Measurements from ENCODE around the gene MCHR1.

Gene MCHR1

DNA sequence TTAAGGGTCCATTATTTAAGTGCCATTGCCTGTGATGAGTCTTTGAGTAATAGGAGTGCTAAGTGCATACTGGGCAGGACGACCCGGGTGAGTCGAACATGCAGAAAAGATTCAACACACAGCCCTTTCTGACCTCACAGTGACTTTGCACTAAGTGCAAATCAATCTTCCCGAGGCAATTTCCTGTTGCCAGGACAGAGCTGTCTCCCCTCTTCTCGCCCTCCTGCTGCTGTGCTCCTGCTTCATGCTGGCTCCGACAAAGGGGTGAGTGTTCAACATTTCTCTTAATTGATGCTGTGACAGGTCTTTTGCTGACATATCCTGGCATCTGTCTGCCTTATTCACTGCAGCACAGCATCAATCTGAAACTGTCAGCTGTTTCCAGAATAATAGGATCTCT, 42.0 kb downstream of the MCHR1 start:
- no peak overlapping the region for H3K27ac ChIP-seq (ENCODE audit: insufficient read depth in 1 of 2, low read depth in 1 of 2, low read length in 2 of 2, poor library complexity in 1 of 2, severe bottlenecking in 2 of 2)
- DNase-seq, result peak; percentile 43 to 88 (median 76)
- POLR2A ChIA-PET, result interaction anchor here (0.7 kb wide), 1 partner anchor 10 kb away, joined by 4 read pairs; no protein-coding TSS in a partner anchor
- CTCF ChIA-PET, result interaction anchor here (1.4 to 3.0 kb wide), 3 partner anchors 10 to 38 kb away, joined by 3 to 11 read pairs (median 10); no protein-coding TSS in a partner anchor
- WGBS (ENCODE audit: insufficient coverage), result 0% methylated on average over 6 of the region's 6 CpGs
- peaks cover 4 to 10% (median 8%) of the 10 kb centered on the region in 4 experiments for H3K4me1 ChIP-seq (ENCODE audit: control extremely low read depth in 1 of 4, control insufficient read depth in 4 of 4, insufficient read depth in 4 of 4, low read length in 3 of 4)
- H3K9me3 ChIP-seq (ENCODE audit: control extremely low read depth in 1 of 5, control insufficient read depth in 4 of 5, insufficient read depth in 2 of 5, low read depth in 1 of 5, low read length in 4 of 5), result no peaks in the 10 kb centered on the region
- H3K36me3 ChIP-seq (ENCODE audit: control insufficient read depth in 4 of 4, insufficient read depth in 4 of 4, low read length in 3 of 4), result no peaks in the 10 kb centered on the region
- H3K27me3 ChIP-seq (replicated peaks in 2 of 5; ENCODE audit: control insufficient read depth in 4 of 5, insufficient read depth in 5 of 5, low read length in 4 of 5), result no peaks in the 10 kb centered on the region
- H3K4me3 ChIP-seq (ENCODE audit: control insufficient read depth in 1 of 7, extremely low read depth in 1 of 7, insufficient read depth in 4 of 7, low read depth in 2 of 7, low read length in 6 of 7), result peak overlapping the region in 1 of 7 experiments; percentile 7

DNA sequence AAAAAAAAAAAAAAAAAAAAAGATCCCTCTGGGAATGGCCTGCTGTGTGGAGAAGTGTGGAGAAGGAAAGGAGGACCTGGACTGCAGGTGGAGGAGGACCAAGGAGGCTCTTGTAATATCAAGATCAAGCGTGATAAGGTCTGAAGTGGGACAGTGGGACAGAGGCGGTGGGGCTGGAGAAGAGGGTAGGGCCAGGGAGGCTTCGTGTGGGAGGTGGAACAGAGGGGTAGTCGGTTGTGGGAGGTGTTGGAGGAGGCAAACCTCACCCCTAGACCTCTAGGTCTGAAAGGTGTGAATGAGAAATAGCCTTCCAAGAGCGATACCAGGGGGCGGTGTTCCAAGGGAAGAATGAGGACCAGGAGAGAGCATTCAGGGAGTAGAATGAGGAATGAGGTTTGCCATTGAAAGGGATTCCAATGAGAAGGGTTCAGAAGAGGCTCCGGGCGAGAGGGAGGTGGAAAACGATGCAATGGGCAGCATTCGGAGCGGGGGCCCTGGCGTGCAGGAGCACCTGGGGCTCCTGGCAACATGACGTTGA, 44.2 kb downstream of the MCHR1 start:
- H3K9me3 ChIP-seq (ENCODE audit: control extremely low read depth in 1 of 5, control insufficient read depth in 4 of 5, insufficient read depth in 2 of 5, low read depth in 1 of 5, low read length in 4 of 5), result no peaks in the 10 kb centered on the region
- ChIA-PET CTCF (interaction anchor here (1.0 to 1.1 kb wide), 2 partner anchors 8 to 36 kb away, joined by 3 read pairs; no protein-coding TSS in a partner anchor), POLR2A (no interaction called here)
- no peak overlapping the region for H3K4me3 ChIP-seq (ENCODE audit: control insufficient read depth in 1 of 7, extremely low read depth in 1 of 7, insufficient read depth in 4 of 7, low read depth in 2 of 7, low read length in 6 of 7)
- H3K27ac ChIP-seq (ENCODE audit: insufficient read depth in 1 of 2, low read depth in 1 of 2, low read length in 2 of 2, poor library complexity in 1 of 2, severe bottlenecking in 2 of 2), result no peak overlapping the region
- peaks cover 4 to 22% (median 10%) of the 10 kb centered on the region in 4 experiments for H3K4me1 ChIP-seq (ENCODE audit: control extremely low read depth in 1 of 4, control insufficient read depth in 4 of 4, insufficient read depth in 4 of 4, low read length in 3 of 4)
- no peak for DNase-seq
- H3K36me3 ChIP-seq (ENCODE audit: control insufficient read depth in 4 of 4, insufficient read depth in 4 of 4, low read length in 3 of 4), result no peaks in the 10 kb centered on the region
- H3K27me3 ChIP-seq (replicated peaks in 2 of 5; ENCODE audit: control insufficient read depth in 4 of 5, insufficient read depth in 5 of 5, low read length in 4 of 5), result no peaks in the 10 kb centered on the region
- WGBS (ENCODE audit: insufficient coverage), result 98% methylated on average over 13 of the region's 13 CpGs

DNA sequence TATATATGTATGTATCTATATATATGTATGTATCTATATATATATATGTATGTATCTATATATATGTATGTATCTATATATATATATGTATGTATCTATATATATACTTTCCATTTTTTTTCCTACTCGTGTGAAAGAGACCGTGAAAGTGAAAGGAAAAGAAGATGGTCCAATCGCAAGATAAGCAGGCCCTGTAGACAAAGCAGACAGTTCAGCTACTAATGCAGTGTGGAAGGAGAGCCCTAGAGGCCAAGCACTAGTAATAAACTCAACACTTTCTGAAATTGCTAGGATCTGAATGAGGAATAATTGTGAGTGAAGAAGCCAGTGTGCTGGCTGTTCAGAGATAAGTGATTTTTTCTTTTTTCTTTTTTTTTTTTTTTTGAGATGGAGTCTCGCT, 47.2 kb downstream of the MCHR1 start:
- DNase-seq, result peak; percentile 50 to 93 (median 86)
- ChIA-PET POLR2A (interaction anchor here (0.5 to 0.7 kb wide), 2 partner anchors 43 to 67 kb away, joined by 3 to 5 read pairs; no protein-coding TSS in a partner anchor), CTCF (interaction anchor here (0.5 to 1.1 kb wide), 2 partner anchors 20 to 43 kb away, joined by 3 read pairs; no protein-coding TSS in a partner anchor)
- Histone ChIP-seq H3K36me3 (ENCODE audit: control insufficient read depth in 4 of 4, insufficient read depth in 4 of 4, low read length in 3 of 4) (no peaks in the 10 kb centered on the region), H3K4me1 (ENCODE audit: control extremely low read depth in 1 of 4, control insufficient read depth in 4 of 4, insufficient read depth in 4 of 4, low read length in 3 of 4) (peaks cover under 1 to 36% (median 14%) of the 10 kb centered on the region in 4 experiments), H3K27me3 (replicated peaks in 2 of 5; ENCODE audit: control insufficient read depth in 4 of 5, insufficient read depth in 5 of 5, low read length in 4 of 5) (no peaks in the 10 kb centered on the region), H3K9me3 (ENCODE audit: control extremely low read depth in 1 of 5, control insufficient read depth in 4 of 5, insufficient read depth in 2 of 5, low read depth in 1 of 5, low read length in 4 of 5) (no peaks in the 10 kb centered on the region), H3K27ac (ENCODE audit: insufficient read depth in 1 of 2, low read depth in 1 of 2, low read length in 2 of 2, poor library complexity in 1 of 2, severe bottlenecking in 2 of 2) (no peak overlapping the region), H3K4me3 (ENCODE audit: control insufficient read depth in 1 of 7, extremely low read depth in 1 of 7, insufficient read depth in 4 of 7, low read depth in 2 of 7, low read length in 6 of 7) (no peak overlapping the region)
- 88% methylated on average over 1 of the region's 4 CpGs for WGBS (ENCODE audit: insufficient coverage)

DNA sequence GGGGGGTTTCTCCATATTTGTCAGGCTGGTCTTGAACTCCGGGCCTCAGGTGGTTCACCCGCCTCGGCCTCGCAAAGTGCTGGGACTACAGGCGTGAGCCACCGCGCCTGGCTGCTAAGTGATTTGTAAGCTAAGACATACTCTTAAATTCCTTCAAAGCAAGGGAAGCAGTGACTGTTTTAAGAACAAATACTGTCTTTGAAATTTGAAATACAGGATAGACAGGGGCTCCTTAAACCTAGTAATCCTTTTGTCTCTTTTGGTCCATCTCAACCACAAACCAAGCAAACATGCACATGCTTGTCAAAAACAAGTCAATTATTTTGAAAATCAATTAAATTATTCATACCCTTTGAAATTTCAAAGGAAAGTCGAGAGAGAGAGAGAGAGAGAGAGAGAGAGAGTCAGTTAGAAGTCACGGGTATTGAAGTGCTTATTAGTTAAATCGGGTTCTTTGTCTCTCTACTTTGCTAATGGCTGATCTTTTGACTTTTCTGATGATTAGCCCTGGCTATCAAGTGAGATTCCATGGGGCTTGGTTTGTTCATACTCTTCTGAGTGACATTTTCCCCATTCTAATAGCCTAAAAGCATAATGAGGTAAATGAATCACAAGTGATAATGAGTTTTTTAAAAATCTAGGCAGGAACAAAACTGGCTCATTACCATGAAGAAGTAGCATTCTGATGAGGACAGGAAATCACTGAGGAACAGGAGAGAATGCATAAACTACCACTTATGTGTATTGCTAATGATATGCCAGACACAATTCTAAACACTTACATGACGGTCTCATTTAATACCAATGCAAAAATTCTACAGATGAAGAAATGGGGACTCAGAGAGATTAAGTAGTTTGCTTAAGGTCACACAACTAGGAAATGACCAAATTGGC, 48.0 kb downstream of the MCHR1 start:
- POLR2A ChIA-PET, result interaction anchor here (0.7 kb wide), 1 partner anchor 67 kb away, joined by 3 read pairs; no protein-coding TSS in a partner anchor
- no peaks in the 10 kb centered on the region for H3K9me3 ChIP-seq (ENCODE audit: control extremely low read depth in 1 of 5, control insufficient read depth in 4 of 5, insufficient read depth in 2 of 5, low read depth in 1 of 5, low read length in 4 of 5)
- H3K36me3 ChIP-seq (ENCODE audit: control insufficient read depth in 4 of 4, insufficient read depth in 4 of 4, low read length in 3 of 4), result no peaks in the 10 kb centered on the region
- CTCF ChIA-PET, result interaction anchor here (0.5 to 3.4 kb wide), 3 partner anchors 11 to 44 kb away, joined by 3 to 24 read pairs (median 3); no protein-coding TSS in a partner anchor
- no peak for DNase-seq
- 98% methylated on average over 7 of the region's 11 CpGs for WGBS (ENCODE audit: insufficient coverage)
- H3K4me3 ChIP-seq (ENCODE audit: control insufficient read depth in 1 of 7, extremely low read depth in 1 of 7, insufficient read depth in 4 of 7, low read depth in 2 of 7, low read length in 6 of 7), result no peak overlapping the region
- peaks cover 0 to 42% (median 21%) of the 10 kb centered on the region in 4 experiments for H3K4me1 ChIP-seq (ENCODE audit: control extremely low read depth in 1 of 4, control insufficient read depth in 4 of 4, insufficient read depth in 4 of 4, low read length in 3 of 4)
- no peak overlapping the region for H3K27ac ChIP-seq (ENCODE audit: insufficient read depth in 1 of 2, low read depth in 1 of 2, low read length in 2 of 2, poor library complexity in 1 of 2, severe bottlenecking in 2 of 2)
- no peaks in the 10 kb centered on the region for H3K27me3 ChIP-seq (replicated peaks in 2 of 5; ENCODE audit: control insufficient read depth in 4 of 5, insufficient read depth in 5 of 5, low read length in 4 of 5)

DNA sequence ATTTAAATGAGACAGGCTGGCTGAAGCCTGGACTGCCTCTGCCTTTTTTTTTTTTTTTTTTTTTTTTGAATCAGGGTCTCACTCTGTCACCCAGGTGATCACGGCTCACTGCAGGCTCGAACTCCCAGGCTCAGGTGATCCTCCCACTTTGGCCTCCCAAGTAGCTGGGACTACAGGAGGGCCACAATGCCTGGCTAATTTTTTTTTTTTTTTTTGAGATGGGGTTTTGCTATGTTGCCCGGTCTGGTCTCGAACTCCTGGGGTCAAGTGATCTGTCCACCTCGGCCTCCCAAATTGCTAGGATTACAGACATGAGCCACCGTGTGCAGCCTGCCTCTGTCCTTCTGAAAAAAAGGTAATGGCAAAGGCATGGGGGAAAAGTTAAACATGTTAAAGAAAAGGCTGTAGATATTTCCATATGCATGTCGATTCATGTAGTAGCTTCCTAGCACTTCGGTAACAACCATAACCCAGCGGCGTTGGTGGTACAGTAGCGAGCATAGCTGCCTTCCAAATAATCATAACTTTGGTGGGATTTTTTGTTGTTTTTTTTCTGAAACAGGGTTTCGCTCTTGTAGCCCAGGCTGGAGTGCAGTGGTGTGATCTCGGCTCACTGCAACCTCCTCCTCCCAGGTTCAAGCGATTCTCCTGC, 48.8 kb downstream of the MCHR1 start:
- ChIA-PET CTCF (interaction anchor here (0.8 to 3.4 kb wide), 5 partner anchors 8 to 45 kb away, joined by 3 to 24 read pairs (median 4); no protein-coding TSS in a partner anchor), POLR2A (interaction anchor here (0.6 to 1.1 kb wide), 3 partner anchors 11 to 16 kb away, joined by 3 to 7 read pairs (median 4); no protein-coding TSS in a partner anchor)
- Histone ChIP-seq H3K27ac (ENCODE audit: insufficient read depth in 1 of 2, low read depth in 1 of 2, low read length in 2 of 2, poor library complexity in 1 of 2, severe bottlenecking in 2 of 2) (peak overlapping the region in 1 of 2 experiments; percentile 32), H3K4me3 (ENCODE audit: control insufficient read depth in 1 of 7, extremely low read depth in 1 of 7, insufficient read depth in 4 of 7, low read depth in 2 of 7, low read length in 6 of 7) (no peak overlapping the region), H3K4me1 (ENCODE audit: control extremely low read depth in 1 of 4, control insufficient read depth in 4 of 4, insufficient read depth in 4 of 4, low read length in 3 of 4) (peaks cover 0 to 50% (median 27%) of the 10 kb centered on the region in 4 experiments), H3K27me3 (replicated peaks in 2 of 5; ENCODE audit: control insufficient read depth in 4 of 5, insufficient read depth in 5 of 5, low read length in 4 of 5) (no peaks in the 10 kb centered on the region), H3K9me3 (ENCODE audit: control extremely low read depth in 1 of 5, control insufficient read depth in 4 of 5, insufficient read depth in 2 of 5, low read depth in 1 of 5, low read length in 4 of 5) (no peaks in the 10 kb centered on the region), H3K36me3 (ENCODE audit: control insufficient read depth in 4 of 4, insufficient read depth in 4 of 4, low read length in 3 of 4) (no peaks in the 10 kb centered on the region)
- no peak for DNase-seq
- WGBS (ENCODE audit: insufficient coverage), result 96% methylated on average over 10 of the region's 14 CpGs

DNA sequence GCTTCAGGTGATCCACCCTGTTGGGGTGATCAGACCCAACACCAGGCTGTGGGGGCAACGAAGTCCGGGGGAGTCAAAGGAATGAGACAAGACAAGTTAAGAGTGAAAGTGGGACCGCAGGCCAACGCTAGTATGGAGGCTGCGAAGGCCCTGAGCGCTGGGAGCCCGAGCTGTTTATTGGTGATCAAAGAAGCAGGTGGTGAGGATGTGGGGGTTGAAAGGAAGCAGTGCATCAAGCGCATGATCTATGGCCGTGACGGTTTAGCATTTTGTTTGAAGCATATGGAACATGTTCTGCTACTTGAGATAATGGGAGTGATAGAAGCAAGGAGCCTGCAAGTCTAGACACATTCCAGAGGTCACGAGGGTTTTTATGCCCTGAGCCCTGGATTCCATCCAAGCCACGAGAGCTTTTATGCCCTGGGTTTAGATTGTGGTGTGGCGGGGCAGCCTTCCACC, 49.5 kb downstream of the MCHR1 start:
- DNase-seq, result peak; percentile 48 to 74 (median 66)

More for the DNA sequence above, 49.5 kb downstream of the MCHR1 start:
- no peaks in the 10 kb centered on the region for H3K27me3 ChIP-seq (replicated peaks in 2 of 5; ENCODE audit: control insufficient read depth in 4 of 5, insufficient read depth in 5 of 5, low read length in 4 of 5)
- POLR2A ChIA-PET, result interaction anchor here (0.6 to 1.1 kb wide), 3 partner anchors 11 to 17 kb away, joined by 3 to 7 read pairs (median 4); no protein-coding TSS in a partner anchor
- CTCF ChIA-PET, result interaction anchor here (0.8 to 3.4 kb wide), 6 partner anchors 9 to 46 kb away, joined by 3 to 24 read pairs (median 4); no protein-coding TSS in a partner anchor
- peak overlapping the region in 1 of 2 experiments; percentile 32 for H3K27ac ChIP-seq (ENCODE audit: insufficient read depth in 1 of 2, low read depth in 1 of 2, low read length in 2 of 2, poor library complexity in 1 of 2, severe bottlenecking in 2 of 2)
- 61% methylated on average over 10 of the region's 13 CpGs for WGBS (ENCODE audit: insufficient coverage)
- H3K4me1 ChIP-seq (ENCODE audit: control extremely low read depth in 1 of 4, control insufficient read depth in 4 of 4, insufficient read depth in 4 of 4, low read length in 3 of 4), result peaks cover 0 to 51% (median 27%) of the 10 kb centered on the region in 4 experiments
- no peak overlapping the region for H3K4me3 ChIP-seq (ENCODE audit: control insufficient read depth in 1 of 7, extremely low read depth in 1 of 7, insufficient read depth in 4 of 7, low read depth in 2 of 7, low read length in 6 of 7)
- no peaks in the 10 kb centered on the region for H3K36me3 ChIP-seq (ENCODE audit: control insufficient read depth in 4 of 4, insufficient read depth in 4 of 4, low read length in 3 of 4)
- no peaks in the 10 kb centered on the region for H3K9me3 ChIP-seq (ENCODE audit: control extremely low read depth in 1 of 5, control insufficient read depth in 4 of 5, insufficient read depth in 2 of 5, low read depth in 1 of 5, low read length in 4 of 5)
